GM19324 (cell line): ENCODE results near the gene BAIAP2.

Experiments used
- ATAC-seq: cut with Tn5 transposase; IDR thresholded peaks from one replicate; pipeline ENCODE4 v1.9.1; 2021; ENCODE audit warnings: mild to moderate bottlenecking, moderate library complexity; ENCODE audit not compliant: unreplicated experiment, low FRiP score

Gene BAIAP2

DNA sequence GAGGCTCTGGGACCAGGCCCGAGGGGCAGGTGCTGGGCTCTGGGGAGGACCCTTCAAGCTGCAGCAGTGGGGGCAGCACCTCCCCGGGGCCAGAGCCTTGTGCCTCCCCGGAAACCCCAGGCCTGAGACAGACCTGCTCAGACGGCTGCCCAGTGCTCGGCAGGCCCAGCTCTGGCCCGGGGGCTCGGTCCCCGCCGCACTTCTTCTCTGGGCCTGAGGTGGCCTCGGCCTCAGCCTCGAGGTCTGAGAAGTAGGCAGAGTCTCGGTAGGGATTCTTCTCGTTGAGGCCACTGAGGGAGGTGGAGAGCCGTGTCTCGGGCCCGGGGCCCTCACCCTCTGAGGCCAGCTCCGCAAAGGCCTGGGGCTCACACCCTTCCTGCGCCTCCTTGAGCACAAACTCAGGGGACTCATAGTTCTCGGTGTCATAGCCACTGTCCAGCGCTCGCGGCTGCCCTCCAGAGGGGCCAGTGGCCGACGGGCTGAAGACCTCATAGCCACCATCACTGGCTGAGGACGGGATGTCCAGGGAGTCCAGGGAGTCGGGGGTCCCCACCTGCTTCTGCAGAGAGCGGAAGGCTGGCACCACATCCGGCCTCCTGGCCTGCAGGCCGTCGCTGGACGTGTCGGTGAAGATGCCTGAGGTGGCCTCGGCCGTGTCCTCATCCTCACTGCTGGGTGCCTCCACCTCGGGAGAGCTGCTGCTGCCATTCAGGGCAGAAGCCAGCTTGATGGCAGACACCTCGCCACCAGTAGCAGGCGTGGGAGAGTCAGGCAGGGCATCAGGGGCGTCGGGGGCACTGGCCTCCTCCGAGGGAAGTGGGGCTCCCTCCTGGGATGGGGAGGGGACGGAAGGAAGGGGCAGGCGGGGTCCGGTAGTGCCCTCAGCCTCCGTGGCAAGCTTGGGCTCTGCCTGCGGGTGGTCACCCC is 86.0 kb downstream of the BAIAP2 start:
- no peak for ATAC-seq

GRCh38 chr17:81121841-81122733 is 87.1 kb downstream of the BAIAP2 start:
- ATAC-seq = no peak

- ATAC-seq = no peak
Observed at GRCh38 chr17:81123052-81124048, 88.4 kb downstream of the BAIAP2 start.

DNA sequence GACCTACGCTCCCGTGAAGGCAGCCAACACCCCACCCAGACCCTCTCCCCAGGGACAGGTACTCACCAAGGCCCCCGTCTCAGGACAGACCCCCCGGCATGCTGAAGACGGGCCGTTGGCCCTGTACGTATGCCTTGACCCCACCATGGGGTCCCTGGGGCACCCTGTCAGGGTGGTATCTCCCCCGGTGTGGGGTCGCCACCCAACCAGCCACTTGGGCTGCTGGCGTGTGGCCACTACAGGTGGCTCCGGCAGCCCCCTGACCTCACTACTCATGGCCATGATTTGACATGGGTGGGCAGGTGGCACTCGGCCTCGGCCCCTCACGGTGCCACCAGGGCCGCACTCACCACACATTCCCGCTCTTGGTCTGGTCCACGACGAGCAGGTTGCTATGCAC is 89.4 kb downstream of the BAIAP2 start:
- ATAC-seq = no peak

- ATAC-seq = no peak
Observed at GRCh38 chr17:81125573-81126081, 90.7 kb downstream of the BAIAP2 start.

GRCh38 chr17:81126281-81127132 is 91.6 kb downstream of the BAIAP2 start:
- ATAC-seq = no peak

DNA sequence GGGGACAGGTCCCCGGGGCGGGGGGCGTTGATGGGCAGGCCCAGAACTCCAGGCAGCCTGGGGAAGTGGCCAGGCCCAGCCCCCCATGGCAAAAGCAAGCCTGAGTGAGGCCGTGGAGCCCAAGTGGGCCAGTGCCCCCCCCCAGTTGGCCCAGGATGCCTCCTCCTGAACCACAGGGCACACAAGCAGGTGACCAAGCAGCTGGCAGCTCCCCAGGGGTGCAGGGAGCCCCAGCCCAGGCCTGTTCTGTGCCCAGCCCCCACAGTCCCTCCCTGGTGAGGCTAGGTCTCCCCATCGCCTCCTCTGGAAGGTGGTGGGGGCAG is 92.1 kb downstream of the BAIAP2 start:
- ATAC-seq = no peak

- no peak for ATAC-seq
Observed at GRCh38 chr17:81127526-81128177, 92.7 kb downstream of the BAIAP2 start.

DNA sequence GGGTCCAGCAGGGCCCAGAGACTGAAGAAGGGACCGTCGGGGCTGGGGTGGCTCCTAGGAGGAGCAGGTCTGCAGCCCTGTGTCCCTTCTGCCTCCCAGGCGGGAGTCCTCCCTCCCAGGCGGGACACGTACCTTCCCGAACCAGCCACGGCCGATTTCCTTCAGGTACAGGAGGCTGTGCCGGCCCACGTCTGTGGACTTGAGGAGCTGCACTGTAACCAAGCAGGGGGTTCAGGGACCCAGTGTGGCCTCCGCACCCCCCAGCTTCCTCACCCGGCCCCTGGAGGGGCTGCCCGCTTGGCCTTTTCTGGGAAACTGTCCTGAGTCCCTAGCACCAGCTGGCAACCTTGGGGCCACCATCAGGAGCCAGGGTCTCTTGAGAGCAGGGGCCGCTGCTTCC is 93.4 kb downstream of the BAIAP2 start:
- ATAC-seq = no peak

- no peak for ATAC-seq
Observed at GRCh38 chr17:81128774-81129173, 93.8 kb downstream of the BAIAP2 start.

- ATAC-seq = no peak
Observed at GRCh38 chr17:81129289-81129688, 94.3 kb downstream of the BAIAP2 start.

- ATAC-seq = no peak
Observed at GRCh38 chr17:81129711-81130367, 94.9 kb downstream of the BAIAP2 start.

DNA sequence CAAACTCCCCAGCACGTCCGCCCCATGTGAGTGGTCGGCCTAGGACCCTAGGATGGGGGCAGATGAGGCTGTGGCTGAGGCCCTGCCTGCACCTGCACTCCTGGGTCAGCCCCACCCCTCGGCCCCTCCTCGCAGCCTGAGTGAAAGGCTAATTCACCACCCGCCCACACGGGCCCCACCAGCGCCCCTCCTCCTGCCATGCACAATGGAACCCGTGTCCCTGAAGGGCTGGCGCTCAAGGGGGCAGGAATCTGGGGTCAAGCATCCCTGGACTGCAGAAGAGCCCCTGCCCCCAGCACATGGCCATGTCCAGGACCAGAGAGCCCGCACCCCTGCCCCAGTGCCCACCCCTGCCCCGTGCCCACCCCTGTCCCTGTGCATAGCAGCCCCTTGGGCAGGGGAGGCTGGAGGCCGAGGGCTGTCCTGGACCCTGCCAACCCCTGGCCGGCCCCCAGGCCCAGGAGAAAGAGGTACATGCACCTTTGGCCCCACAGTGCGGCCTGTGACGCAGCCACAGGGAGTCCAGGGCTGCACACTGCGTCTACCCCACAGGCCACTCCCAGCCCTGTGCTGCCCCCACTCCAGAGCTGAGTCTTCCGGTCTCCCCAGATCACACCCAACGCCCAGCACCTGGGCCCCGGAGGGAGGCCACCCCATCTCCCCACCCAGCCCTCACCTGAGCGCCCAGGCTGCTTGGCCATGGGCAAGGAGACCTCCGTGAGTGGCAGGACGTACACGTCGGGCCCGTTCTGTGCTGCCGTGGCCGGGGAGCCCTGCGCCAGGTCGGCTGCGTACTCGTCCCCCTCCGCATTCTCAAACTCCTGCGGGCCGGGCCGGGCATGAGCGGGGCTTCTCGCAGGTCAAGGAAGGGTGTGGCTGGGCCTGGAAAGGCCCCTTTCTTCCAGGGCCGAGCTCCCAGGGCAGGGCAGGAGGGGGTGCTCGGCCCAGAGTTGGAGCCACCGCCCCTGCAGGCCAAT is 95.7 kb downstream of the BAIAP2 start:
- no peak for ATAC-seq

- no peak for ATAC-seq
Observed at GRCh38 chr17:81131486-81132196, 96.7 kb downstream of the BAIAP2 start.

DNA sequence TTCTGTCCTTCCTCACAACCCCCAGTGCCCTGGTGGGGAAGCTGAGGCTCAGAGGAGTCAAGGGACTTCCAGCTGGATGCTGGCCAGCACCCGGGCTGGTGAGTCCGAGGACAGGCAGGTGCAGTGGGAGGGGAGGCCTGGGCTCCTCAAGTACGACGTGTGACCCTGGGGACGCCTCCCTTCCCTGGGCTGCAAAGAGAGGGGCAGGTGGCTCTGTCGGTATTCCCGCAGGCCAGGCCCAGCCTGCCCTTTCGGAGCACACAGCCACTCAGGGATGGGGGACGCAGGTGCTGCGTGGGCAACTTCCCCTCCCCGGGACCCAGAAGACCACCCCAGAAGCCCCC is 97.2 kb downstream of the BAIAP2 start:
- ATAC-seq = no peak
